ES-I3 (cell line): ENCODE data around the gene NBPF19.
"Not testable (repeated sequence)": the region's sequence is repeated elsewhere in the genome, so short reads cannot be mapped to it uniquely, and the experiment has no call there.

ENCODE experiments used
- H3K36me3 ChIP-seq: 2 replicates; pipeline ENCODE4 v1.6.1; 2013; ENCODE audit warnings: mild to moderate bottlenecking, low read length, control low read depth, moderate library complexity; ENCODE audit not compliant: insufficient read depth
- H3K4me1 ChIP-seq: 2 replicates; pipeline ENCODE4 v1.6.1; 2013; ENCODE audit warnings: mild to moderate bottlenecking, control low read depth, low read length; ENCODE audit not compliant: insufficient read depth
- H3K9ac ChIP-seq: 2 replicates; pipeline ENCODE4 v1.6.1; 2013; ENCODE audit warnings: low read depth, mild to moderate bottlenecking, low read length, moderate library complexity
- H3K9me3 ChIP-seq: 2 replicates; pipeline ENCODE4 v1.6.1; 2013; ENCODE audit warnings: mild to moderate bottlenecking, low read length, moderate library complexity; ENCODE audit not compliant: control insufficient read depth, insufficient read depth

NBPF19 gene

GRCh38 chr1:149474745-149475144, at the start of gene NBPF19:
Gene NBPF19, plus strand, starts transcription at chr1:149475045. Its CDS starts 888 bp downstream, at chr1:149475933.
- H3K4me1 ChIP-seq, H3K36me3 ChIP-seq, H3K9me3 ChIP-seq, H3K9ac ChIP-seq: not testable (repeated sequence)

GRCh38 chr1:149428317-149428716, 46.5 kb upstream of the NBPF19 start:
- not testable (repeated sequence) for H3K9ac ChIP-seq, H3K9me3 ChIP-seq, H3K4me1 ChIP-seq, H3K36me3 ChIP-seq

- not testable (repeated sequence) for H3K36me3 ChIP-seq, H3K9me3 ChIP-seq, H3K9ac ChIP-seq
These were observed 29.4 kb upstream of the NBPF19 start for GRCh38 chr1:149445451-149445850.

GRCh38 chr1:149452196-149452595, 22.6 kb upstream of the NBPF19 start:
- H3K36me3 ChIP-seq, H3K9ac ChIP-seq, H3K9me3 ChIP-seq, H3K4me1 ChIP-seq: not testable (repeated sequence)

More at GRCh38 chr1:149445451-149445850, 29.4 kb upstream of the NBPF19 start:
- H3K4me1 ChIP-seq, result not testable (repeated sequence)

- not testable (repeated sequence) for H3K9ac ChIP-seq, H3K36me3 ChIP-seq, H3K4me1 ChIP-seq, H3K9me3 ChIP-seq
These were observed 22.2 kb upstream of the NBPF19 start for GRCh38 chr1:149452652-149453051.

GRCh38 chr1:149558350-149558825, 83.5 kb downstream of the NBPF19 start:
- not testable (repeated sequence) for H3K4me1 ChIP-seq, H3K9me3 ChIP-seq, H3K36me3 ChIP-seq
- peak overlapping the region; percentile 11; the same call in 1 of the 2 replicates for H3K9ac ChIP-seq

- not testable (repeated sequence) for H3K4me1 ChIP-seq, H3K9me3 ChIP-seq, H3K9ac ChIP-seq, H3K36me3 ChIP-seq
These were observed 87.0 kb downstream of the NBPF19 start for GRCh38 chr1:149561806-149562205.

GRCh38 chr1:149565485-149565884, 90.6 kb downstream of the NBPF19 start:
- H3K4me1 ChIP-seq, H3K36me3 ChIP-seq, H3K9ac ChIP-seq, H3K9me3 ChIP-seq: not testable (repeated sequence)

- not testable (repeated sequence) for H3K9me3 ChIP-seq, H3K36me3 ChIP-seq, H3K9ac ChIP-seq, H3K4me1 ChIP-seq
These were observed 97.9 kb downstream of the NBPF19 start for GRCh38 chr1:149572763-149573162.

- H3K9me3 ChIP-seq, H3K9ac ChIP-seq, H3K36me3 ChIP-seq, H3K4me1 ChIP-seq: not testable (repeated sequence)
These were observed 110.7 kb downstream of the NBPF19 start for GRCh38 chr1:149585592-149585991.
